Motor neuron (in vitro differentiated cells): ENCODE measurements around the gene TSSK2. TPM values are rescaled to one million over a fixed set of nuclear protein-coding genes. Genes with fewer than 3 reads are reported as not detected.
"Not testable (repeated sequence)": the region's sequence is repeated elsewhere in the genome, so short reads cannot be mapped to it uniquely, and the experiment has no call there.

ENCODE experiments used
- ATAC-seq, 8 experiments: fragments of 200-7000 bp; cut with Tn5 transposase; replicated peaks in 6 of 8; 2 replicates each; pipeline ENCODE4 v1.8.0; 2021; ENCODE audit warnings: mild to moderate bottlenecking in 8 of 8, moderate library complexity in 8 of 8
- H3K27ac ChIP-seq, 2 donors: fragments of 250-450 bp; sonication (Bioruptor Pico); 2 replicates each; pipeline ENCODE4 v1.9.0; 2021; ENCODE audit warnings: antibody characterized with exemption in 2 of 2, mild to moderate bottlenecking in 2 of 2, moderate library complexity in 1 of 2
- H3K4me1 ChIP-seq, 2 donors: fragments of 250-450 bp; sonication (Bioruptor Pico); replicated peaks in 1 of 2; 2 replicates each; pipeline ENCODE4 v1.6.1; 2021; ENCODE audit warnings: antibody characterized with exemption in 2 of 2, mild to moderate bottlenecking in 2 of 2, moderate library complexity in 1 of 2
- H3K4me3 ChIP-seq, 5 donors: fragments of 250-450 bp; sonication (Bioruptor Pico); 2 replicates each; pipeline ENCODE4 v1.9.0; 2021; ENCODE audit warnings: antibody characterized with exemption in 5 of 5, mild to moderate bottlenecking in 5 of 5, moderate library complexity in 4 of 5
- WGBS, 10 experiments: fragments of 450-650 bp; shearing (Covaris generic); methylation state at CpG; one replicate each; pipeline ENCODE4 v1.0.0; 2022; 5-methylcytosine and 5-hydroxymethylcytosine counted together
- in situ Hi-C, 9 experiments: fragments of 400-800 bp; cut with MboI; loops; one replicate each; pipeline ENCODE4 v1.15.0; 2021; ENCODE audit warnings: low sequenced_read_pairs in 9 of 9, low pct_unique_long_range_greater_than_20kb in 2 of 9; ENCODE audit not compliant: unreplicated experiment in 9 of 9
- total RNA-seq, 8 experiments: library from RNA; unstranded; fragments of 300-600 nt; gene quantifications; 2 replicates each; pipeline versions ENCODE4 v1.2.3 to v1.2.4, GENCODE V29; 2022

The TSSK2 gene
- total RNA-seq, 8 experiments from 2014 or later: not detected

DNA sequence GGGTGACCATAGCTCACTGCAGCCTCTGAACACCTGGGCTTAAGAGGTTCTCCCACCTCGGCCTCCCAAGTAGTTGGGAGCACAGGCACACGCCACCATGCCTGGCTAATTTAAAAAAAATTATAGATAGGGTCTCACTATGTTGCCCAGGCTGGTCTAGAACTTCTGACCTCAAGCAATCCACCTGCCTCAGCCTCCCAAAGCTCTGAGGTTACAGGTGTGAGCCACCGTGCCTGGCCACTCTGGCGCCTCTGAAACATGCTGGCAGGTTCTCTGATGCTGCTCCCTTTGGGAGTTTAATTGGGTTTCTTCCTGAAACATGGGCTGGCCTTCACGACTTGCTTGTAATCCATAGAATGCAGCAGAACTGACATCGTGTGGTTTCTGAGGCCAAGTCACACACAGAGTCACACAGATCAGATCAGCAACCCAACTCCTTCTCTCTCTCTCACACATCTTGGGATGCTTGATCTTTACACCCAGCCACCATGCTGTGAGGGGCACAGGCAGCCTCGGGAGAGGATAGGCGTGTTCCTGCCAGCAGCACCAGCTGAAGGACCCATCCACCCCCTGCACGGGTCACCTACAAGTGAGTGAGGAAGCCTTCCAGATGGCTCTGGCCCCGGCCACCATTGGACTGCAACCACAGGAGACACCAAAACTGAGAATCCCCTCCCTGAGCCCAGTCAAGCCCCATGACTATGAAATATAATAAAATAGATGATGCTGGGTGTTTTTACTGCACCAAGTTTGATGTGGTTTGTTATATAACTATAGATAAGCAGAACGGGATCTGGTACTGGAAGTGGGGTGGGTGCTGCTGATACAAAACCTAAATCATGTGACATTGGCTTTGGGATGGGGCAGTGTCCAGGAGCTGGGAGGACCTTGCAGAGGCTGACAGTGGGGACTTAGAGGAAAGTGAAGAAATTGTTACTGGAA lies 22.1 kb downstream of the TSSK2 start:
- ATAC-seq: no peak
- H3K27ac ChIP-seq: no peak overlapping the region
- WGBS, 10 experiments: 45 to 100% (median 60%) methylated on average over 1 to 6 of the region's 11 CpGs; no CpG with 5 or more reads in 3 of the 10 experiments
- no peaks in the 10 kb centered on the region for H3K4me1 ChIP-seq
- in situ Hi-C loops: no loop called here
- H3K4me3 ChIP-seq: no peak overlapping the region

DNA sequence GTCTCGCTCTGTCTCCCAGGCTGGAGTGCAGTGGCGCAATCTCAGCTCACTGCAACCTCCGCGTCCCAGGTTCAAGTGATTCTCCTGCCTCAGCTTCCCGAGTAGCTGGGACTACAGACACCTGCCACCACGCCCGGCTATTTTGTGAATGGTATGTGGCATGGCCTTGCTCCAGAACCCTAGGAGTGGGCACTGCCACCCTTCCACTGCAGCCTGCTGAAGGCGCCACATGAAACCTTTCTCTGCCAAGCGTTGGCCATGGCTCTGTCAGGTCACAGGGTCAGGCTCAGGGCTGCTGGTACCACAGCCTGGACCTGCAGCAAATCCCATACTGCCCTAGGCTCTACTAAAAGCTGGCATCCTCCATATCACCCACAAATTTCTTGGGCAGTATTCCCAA lies 25.0 kb downstream of the TSSK2 start:
- ATAC-seq, H3K4me1 ChIP-seq, H3K4me3 ChIP-seq, in situ Hi-C loops: not testable (repeated sequence)
- H3K27ac ChIP-seq: peak overlapping the region in 1 of 2 donors; percentile 30
- WGBS, 10 experiments: 40 to 100% (median 77%) methylated on average over 1 to 9 of the region's 9 CpGs; no CpG with 5 or more reads in 2 of the 10 experiments

DNA sequence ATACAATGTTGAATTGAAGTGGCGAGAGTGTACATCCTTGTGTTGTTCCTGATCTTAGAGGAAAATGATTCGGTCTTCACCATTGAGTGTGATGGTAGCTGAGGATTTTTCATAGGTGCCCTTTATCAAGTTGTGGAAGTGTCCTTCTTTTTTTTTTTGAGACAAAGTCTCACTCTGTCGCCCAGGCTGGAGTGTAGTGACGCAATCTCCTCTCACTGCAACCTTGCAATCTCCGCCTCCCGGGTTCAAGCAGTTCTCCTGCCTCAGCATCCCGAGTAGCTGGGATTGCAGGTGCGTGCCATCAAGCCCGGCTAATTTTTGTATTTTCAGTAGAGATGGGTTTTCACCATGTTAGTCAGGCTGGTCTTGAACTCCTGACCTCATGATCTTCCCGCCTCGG lies 27.5 kb downstream of the TSSK2 start:
- H3K27ac ChIP-seq, ATAC-seq, H3K4me3 ChIP-seq, H3K4me1 ChIP-seq, in situ Hi-C loops: not testable (repeated sequence)
- 40 to 100% (median 80%) methylated on average over 1 to 7 of the region's 11 CpGs; no CpG with 5 or more reads in 1 of the 10 experiments for WGBS, 10 experiments

DNA sequence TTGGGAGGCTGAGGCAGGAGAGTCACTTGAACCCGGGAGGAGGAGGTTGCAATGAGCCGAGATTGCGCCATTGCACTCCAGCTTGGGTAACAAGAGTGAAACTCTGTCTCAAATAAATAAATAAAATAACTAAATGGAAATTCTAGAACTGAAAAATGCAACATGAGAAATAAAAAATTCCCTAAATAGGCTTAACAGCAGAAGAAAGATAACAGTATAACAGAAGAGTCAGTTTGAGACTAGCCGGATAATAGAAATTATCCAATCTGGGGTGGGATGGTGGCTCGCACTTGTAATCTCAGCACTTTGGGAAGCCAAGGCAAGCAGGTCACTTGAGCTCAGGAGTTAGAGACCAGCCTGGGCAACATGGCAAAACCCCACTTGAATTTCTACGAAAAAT lies 33.3 kb downstream of the TSSK2 start:
- 67 to 100% (median 86%) methylated on average over 1 to 6 of the region's 6 CpGs for WGBS, 10 experiments
- H3K4me1 ChIP-seq: no peaks in the 10 kb centered on the region
- ATAC-seq: no peak
- no peak overlapping the region for H3K27ac ChIP-seq
- no peak overlapping the region for H3K4me3 ChIP-seq
- in situ Hi-C loops: no loop called here

DNA sequence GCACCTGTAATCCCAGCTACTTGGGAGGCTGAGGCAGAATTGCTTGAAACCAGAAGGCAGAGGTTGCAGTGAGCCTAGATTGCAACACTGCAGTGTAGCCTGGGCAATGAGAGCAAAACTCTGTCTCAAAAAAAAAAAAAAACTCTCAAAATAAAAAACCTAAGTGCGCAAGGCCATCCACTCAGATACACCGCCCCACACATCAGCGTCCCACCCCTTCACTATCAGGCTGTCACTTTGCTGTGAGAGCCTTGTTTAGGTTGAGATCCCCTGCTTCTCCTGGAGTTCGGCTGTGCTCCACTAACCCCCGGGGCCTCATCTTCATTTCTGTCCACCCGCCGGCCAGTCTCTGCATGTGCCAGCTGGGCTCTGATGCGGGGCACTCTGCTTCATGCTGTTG lies 35.3 kb downstream of the TSSK2 start:
- no peak overlapping the region for H3K27ac ChIP-seq
- WGBS, 10 experiments: 20 to 83% (median 65%) methylated on average over 1 to 4 of the region's 8 CpGs; no CpG with 5 or more reads in 5 of the 10 experiments
- in situ Hi-C loops: no loop called here
- H3K4me3 ChIP-seq: no peak overlapping the region
- H3K4me1 ChIP-seq: peaks cover 5 to 6% of the 10 kb centered on the region in 2 donors
- no peak for ATAC-seq

DNA sequence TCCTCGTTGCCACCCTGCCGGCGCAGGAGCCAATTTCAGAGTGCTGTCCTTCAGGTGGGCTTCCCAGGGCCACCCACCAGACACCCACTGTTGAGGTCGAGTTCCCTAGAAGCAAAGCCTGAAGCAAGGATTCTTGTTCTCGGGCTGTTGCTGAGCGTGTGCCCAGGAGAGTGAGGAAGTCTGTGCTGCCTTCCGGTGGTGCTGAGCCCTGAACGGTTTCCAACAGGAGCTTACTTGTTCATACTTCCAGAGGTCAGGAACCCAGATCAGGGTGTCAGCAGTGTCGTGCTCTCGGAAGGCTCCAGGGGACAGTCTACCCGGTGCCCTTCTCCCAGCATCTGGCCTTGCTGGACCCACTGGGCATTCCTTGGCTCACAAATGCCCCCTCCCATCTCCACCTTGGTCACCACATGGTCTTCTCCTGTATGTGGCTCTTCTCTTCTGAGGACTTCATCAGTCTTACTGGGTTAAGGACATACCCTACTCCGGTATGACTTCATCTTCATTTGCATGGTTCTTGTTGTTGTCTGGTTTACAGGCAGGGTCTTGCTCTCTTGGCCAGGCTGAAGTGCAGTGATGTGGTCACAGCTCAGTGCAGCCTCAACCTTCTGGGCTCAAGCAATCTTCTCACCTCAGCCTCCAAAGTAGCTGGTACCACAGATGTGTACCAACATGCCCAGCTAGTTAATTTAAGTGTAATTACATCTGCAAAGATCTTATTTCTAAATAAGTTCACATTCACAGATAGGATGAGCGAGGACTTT lies 36.2 kb downstream of the TSSK2 start:
- H3K27ac ChIP-seq: no peak overlapping the region
- in situ Hi-C loops: no loop called here
- H3K4me1 ChIP-seq: peaks cover 5 to 6% of the 10 kb centered on the region in 2 donors
- no peak overlapping the region for H3K4me3 ChIP-seq
- ATAC-seq: no peak
- 24 to 87% (median 58%) methylated on average over 1 to 10 of the region's 13 CpGs; no CpG with 5 or more reads in 1 of the 10 experiments for WGBS, 10 experiments

DNA sequence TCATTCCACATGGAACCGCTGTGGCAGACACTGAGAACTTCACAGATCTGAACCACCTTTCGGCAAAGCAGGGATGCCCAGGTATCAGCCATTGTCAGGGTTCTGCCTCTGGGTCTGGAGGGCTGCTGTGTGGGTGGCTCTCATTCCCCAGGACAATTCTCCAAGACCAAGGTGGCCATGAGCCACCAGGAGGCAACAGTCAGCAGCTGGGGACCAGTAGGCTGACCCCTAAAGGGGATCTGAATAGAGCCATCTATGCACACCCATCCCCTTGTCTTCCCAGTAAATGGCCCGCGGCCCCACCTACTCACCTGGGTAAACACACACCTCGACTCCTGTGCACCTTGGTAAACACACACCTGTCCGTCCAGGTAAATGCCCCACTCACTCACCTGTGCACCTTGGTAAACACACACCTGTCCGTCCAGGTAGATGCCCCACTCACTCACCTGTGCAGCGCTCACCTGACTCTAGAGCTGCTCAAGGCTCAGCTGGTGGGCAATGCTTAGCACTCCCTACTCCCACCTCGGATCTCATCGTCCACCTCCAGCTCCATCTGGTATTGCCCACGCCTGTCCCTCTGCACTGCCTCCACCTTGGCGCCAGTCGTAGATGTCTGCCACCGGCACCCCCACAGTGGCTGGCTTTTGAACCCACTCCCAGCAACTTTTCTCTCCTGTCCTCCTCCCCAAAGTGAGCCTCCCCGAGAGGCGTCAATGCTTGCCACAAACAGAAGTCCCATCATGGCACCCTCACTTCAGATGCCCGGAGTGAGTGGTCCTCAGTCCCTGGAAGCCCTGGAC lies 37.2 kb downstream of the TSSK2 start:
- ATAC-seq: no peak
- H3K4me3 ChIP-seq: no peak overlapping the region
- 30 to 100% (median 46%) methylated on average over 1 to 7 of the region's 17 CpGs; no CpG with 5 or more reads in 5 of the 10 experiments for WGBS, 10 experiments
- H3K27ac ChIP-seq: no peak overlapping the region
- in situ Hi-C loops: no loop called here
- peaks cover 15 to 16% of the 10 kb centered on the region in 2 donors for H3K4me1 ChIP-seq

DNA sequence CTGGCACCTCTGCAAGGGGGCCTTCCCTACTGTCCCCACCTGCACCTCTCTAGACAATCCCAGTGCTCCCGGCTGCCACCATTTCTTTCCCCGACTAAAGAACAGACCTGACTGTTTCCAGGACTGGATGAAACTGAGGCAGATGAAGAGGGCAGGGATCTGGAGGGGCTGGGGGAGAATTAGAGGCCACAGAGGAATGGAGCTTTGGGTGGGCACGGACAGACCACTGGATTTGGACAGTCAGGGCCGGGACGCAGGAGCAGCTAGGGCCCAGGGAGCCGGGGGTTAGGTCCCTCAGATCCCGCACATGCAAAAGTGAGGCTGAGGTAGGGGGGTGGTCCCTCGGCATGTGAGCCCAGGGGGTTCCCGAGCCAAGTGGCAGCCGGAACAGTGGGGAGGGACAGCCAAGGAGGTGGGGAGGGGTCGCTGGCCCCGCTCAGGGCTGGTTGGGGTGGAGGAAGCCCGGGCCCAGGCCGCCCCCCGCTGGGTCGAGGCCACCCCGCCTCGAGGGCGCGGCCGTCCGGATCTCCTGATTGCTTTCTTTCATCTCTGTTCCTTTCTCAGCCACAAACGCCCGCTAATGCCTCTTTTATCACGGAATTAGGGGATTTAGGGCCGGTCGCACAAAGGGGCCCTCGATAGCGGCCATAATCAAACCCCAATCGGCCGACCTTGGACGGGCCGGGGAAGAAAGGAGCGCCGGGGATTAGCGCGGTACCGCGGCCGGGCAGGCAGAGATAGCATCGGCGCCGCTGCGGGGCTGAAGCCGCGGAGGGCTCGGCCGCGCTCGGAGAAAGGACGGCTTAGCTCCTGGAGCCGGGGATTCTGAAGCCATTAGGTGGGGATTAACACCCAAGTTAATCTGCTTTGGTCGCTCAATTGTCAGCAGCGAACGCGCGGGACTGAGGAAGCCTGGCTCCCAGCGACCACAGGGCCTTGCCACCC lies 38.2 kb downstream of the TSSK2 start:
- 0 to 20% (median 11%) methylated on average over 2 to 25 of the region's 58 CpGs; no CpG with 5 or more reads in 6 of the 10 experiments for WGBS, 10 experiments
- Histone ChIP-seq H3K4me1 (peaks cover 17% of the 10 kb centered on the region in 2 donors), H3K4me3 (no peak overlapping the region), H3K27ac (no peak overlapping the region)
- no peak for ATAC-seq
- in situ Hi-C loops: no loop called here

DNA sequence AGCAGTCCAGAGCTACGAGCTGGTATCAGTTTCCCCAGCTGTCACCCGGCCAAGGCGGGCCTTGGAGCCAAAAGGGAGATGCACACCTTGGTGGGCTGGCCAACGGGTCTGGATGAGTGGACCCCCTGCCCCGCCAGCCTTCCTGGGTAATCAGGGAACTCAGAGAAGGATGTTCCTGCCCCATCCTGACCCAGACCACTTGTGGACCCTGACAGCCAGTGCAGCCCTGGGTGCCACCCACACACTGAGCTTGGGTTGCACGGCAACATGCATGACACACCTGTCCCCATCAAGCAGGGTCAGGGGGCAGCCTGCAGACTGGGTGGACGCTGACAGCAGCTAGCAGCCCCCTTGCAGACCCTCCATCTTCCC lies 38.8 kb downstream of the TSSK2 start:
- H3K4me1 ChIP-seq: peaks cover 17% of the 10 kb centered on the region in 2 donors
- ATAC-seq: no peak
- in situ Hi-C loops: no loop called here
- H3K27ac ChIP-seq: no peak overlapping the region
- WGBS, 10 experiments: 0 to 45% (median 42%) methylated on average over 1 to 5 of the region's 7 CpGs; no CpG with 5 or more reads in 6 of the 10 experiments
- no peak overlapping the region for H3K4me3 ChIP-seq

DNA sequence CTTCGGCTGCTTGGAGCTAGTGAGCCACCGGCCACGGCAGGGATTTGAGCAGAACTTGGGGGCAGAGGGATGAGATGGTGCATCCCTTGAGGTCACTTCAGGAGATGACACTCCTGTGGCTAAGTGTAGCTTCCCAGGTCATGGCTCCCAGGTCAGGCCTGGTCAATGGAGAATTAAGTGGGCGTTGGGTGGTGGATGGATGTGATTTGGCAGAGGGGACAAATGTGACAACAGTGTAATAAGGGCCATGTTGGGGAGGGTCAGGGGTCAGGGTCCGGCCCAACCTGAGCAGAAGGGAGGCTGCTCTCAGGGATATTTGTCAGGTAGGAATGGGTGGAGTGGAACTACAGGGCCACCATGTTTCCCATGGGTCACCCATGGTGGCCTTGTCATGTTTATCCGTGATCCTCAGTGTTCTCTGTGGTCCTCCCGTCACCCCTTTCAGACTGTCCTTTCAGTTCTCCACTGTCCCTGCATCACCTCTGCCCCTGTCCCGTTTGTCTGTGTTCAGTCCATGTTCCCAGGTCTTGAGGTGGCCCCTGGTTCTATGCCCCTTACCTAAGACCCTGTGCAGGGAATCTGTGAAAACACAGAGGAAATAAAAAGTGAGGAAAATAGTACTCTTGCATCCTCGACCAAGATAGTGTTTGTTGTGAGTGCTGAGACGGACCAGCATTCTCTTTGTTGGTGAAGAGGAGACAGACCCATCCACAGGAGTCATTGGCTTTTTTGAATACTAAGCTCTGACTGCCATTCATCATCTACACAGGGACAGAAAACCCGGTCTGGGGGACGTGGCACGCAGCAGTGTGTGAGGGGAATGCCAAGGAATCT lies 41.3 kb downstream of the TSSK2 start:
- ATAC-seq: no peak
- peaks cover 33% of the 10 kb centered on the region in 2 donors for H3K4me1 ChIP-seq
- H3K27ac ChIP-seq: peak overlapping the region; percentile 74 to 85
- in situ Hi-C loops: no loop called here
- peak overlapping the region; percentile 79 to 99 (median 94) for H3K4me3 ChIP-seq
- WGBS, 10 experiments: 0 to 33% (median 25%) methylated on average over 1 to 8 of the region's 13 CpGs; no CpG with 5 or more reads in 3 of the 10 experiments
